ENCODE data around the gene NR0B1.

NR0B1 gene, protein sequence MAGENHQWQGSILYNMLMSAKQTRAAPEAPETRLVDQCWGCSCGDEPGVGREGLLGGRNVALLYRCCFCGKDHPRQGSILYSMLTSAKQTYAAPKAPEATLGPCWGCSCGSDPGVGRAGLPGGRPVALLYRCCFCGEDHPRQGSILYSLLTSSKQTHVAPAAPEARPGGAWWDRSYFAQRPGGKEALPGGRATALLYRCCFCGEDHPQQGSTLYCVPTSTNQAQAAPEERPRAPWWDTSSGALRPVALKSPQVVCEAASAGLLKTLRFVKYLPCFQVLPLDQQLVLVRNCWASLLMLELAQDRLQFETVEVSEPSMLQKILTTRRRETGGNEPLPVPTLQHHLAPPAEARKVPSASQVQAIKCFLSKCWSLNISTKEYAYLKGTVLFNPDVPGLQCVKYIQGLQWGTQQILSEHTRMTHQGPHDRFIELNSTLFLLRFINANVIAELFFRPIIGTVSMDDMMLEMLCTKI

GRCh38 chrX:30309139-30309571 lies at the start of gene NR0B1:
Gene NR0B1, minus strand, starts transcription at chrX:30309390. Its CDS starts 27 bp downstream, at chrX:30309363.
- no peaks in the 10 kb centered on the region for H3K4me1 ChIP-seq
- H3K27me3 ChIP-seq (ENCODE audit: low read depth), result no peaks in the 10 kb centered on the region
- in situ Hi-C loops (cut with MboI; ENCODE audit: low sequenced_read_pairs), result no loop called here
- no peak for DNase-seq (ENCODE audit: low spot score in 2 of 2)
- no peak within 1 kb of the TSS for H3K4me3 ChIP-seq
- H3K9me3 ChIP-seq, result no peaks in the 10 kb centered on the region
- no peaks in the 10 kb centered on the region for H3K36me3 ChIP-seq (replicated peaks)

- no peak overlapping the region for H3K4me3 ChIP-seq
- in situ Hi-C loops (cut with MboI; ENCODE audit: low sequenced_read_pairs), result no loop called here
- H3K36me3 ChIP-seq (replicated peaks), result no peaks in the 10 kb centered on the region
- no peaks in the 10 kb centered on the region for H3K27me3 ChIP-seq (ENCODE audit: low read depth)
- 0 out of 2 replicates have a peak, but pooled peaks cover 3% of the 10 kb centered on the region for H3K9me3 ChIP-seq
- no peaks in the 10 kb centered on the region for H3K4me1 ChIP-seq
- DNase-seq (ENCODE audit: low spot score in 2 of 2), result no peak
Observed at GRCh38 chrX:30349946-30350345, 40.8 kb upstream of the NR0B1 start.

- H3K4me3 ChIP-seq, result no peak overlapping the region
- H3K9me3 ChIP-seq, result no peaks in the 10 kb centered on the region
- in situ Hi-C loops (cut with MboI; ENCODE audit: low sequenced_read_pairs), result no loop called here
- H3K36me3 ChIP-seq (replicated peaks), result no peaks in the 10 kb centered on the region
- DNase-seq (ENCODE audit: low spot score in 2 of 2), result peak in 1 of 2 experiments; percentile 23
- H3K27me3 ChIP-seq (ENCODE audit: low read depth), result no peaks in the 10 kb centered on the region
- no peaks in the 10 kb centered on the region for H3K4me1 ChIP-seq
Observed at GRCh38 chrX:30343206-30343605, 34.0 kb upstream of the NR0B1 start.

DNA sequence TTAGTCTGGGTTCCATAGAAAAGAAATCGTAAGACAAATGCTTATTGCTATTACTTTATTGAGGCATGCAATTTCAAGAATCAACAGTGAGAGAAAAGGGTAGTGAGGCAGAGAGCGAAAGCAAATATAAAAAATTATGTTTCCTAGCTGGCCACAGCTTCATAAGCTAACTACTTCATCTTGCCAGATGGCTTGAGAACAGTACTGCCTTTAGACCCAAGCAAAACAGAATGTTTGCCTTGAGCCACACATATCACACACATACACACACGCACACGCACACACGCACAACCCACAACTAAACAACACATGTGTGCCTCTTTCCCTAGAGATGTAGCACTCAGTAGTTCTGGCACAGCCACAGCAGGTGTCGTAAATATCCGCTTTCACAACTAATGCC lies 31.6 kb upstream of the NR0B1 start:
- in situ Hi-C loops (cut with MboI; ENCODE audit: low sequenced_read_pairs), result no loop called here
- Histone ChIP-seq H3K36me3 (replicated peaks) (no peaks in the 10 kb centered on the region), H3K4me3 (no peak overlapping the region), H3K9me3 (no peaks in the 10 kb centered on the region), H3K4me1 (no peaks in the 10 kb centered on the region), H3K27me3 (ENCODE audit: low read depth) (peaks cover 2% of the 10 kb centered on the region; the same call in 1 of the 2 replicates)
- DNase-seq (ENCODE audit: low spot score in 2 of 2), result no peak

DNA sequence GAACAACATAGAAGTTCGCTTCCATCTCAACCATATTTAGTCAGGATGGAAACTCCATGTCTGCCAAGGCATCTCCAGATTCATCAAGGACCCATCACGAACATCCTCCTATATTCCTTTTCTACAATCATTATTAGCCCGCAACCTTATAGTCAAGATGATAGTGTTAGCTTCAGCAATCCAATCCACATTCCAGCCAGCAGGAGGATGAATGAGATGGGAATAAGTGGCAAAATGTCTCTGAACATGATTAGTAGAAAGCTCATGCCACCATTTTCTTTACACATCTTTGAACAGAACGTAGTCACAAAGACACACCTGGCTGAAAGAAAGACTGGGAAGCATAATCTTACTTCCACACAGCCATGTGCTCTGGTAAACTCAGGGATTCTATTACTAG lies 18.6 kb upstream of the NR0B1 start:
- Histone ChIP-seq H3K4me3 (no peak overlapping the region), H3K27me3 (ENCODE audit: low read depth) (0 out of 2 replicates have a peak, but pooled peaks cover 3% of the 10 kb centered on the region), H3K9me3 (no peaks in the 10 kb centered on the region), H3K36me3 (replicated peaks) (no peaks in the 10 kb centered on the region), H3K4me1 (no peaks in the 10 kb centered on the region)
- DNase-seq (ENCODE audit: low spot score in 2 of 2), result no peak
- in situ Hi-C loops (cut with MboI; ENCODE audit: low sequenced_read_pairs), result no loop called here

- Histone ChIP-seq H3K4me1 (no peaks in the 10 kb centered on the region), H3K4me3 (no peak overlapping the region), H3K9me3 (no peaks in the 10 kb centered on the region), H3K36me3 (replicated peaks) (no peaks in the 10 kb centered on the region), H3K27me3 (ENCODE audit: low read depth) (no peaks in the 10 kb centered on the region)
- DNase-seq (ENCODE audit: low spot score in 2 of 2), result no peak
- in situ Hi-C loops (cut with MboI; ENCODE audit: low sequenced_read_pairs), result no loop called here
Observed at GRCh38 chrX:30317308-30317707, 8.1 kb upstream of the NR0B1 start.

- no peak overlapping the region for H3K4me3 ChIP-seq
- in situ Hi-C loops (cut with MboI; ENCODE audit: low sequenced_read_pairs), result no loop called here
- H3K27me3 ChIP-seq (ENCODE audit: low read depth), result no peaks in the 10 kb centered on the region
- H3K4me1 ChIP-seq, result no peaks in the 10 kb centered on the region
- no peak for DNase-seq (ENCODE audit: low spot score in 2 of 2)
- no peaks in the 10 kb centered on the region for H3K9me3 ChIP-seq
- no peaks in the 10 kb centered on the region for H3K36me3 ChIP-seq (replicated peaks)
Observed at GRCh38 chrX:30313322-30313721, 4.1 kb upstream of the NR0B1 start.

DNA sequence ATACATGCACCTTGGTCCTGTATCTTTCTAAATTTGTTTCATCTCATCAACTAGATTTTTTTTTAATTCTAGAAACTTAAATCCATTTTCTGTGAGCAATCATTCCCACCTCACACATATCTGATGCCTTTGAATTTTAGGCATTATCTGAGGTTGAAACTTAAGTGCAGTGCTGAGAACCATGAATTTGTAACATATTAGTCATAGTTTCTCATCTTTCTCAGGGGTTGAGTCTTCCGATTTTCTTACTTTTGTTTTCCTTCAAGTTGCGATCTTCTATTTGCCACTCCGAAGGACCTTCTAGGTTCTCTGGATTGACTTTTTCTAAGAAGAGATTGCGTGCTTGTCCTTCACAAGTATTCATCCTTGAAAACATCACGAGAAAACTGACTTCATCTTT lies 3.7 kb upstream of the NR0B1 start:
- Histone ChIP-seq H3K27me3 (ENCODE audit: low read depth) (no peaks in the 10 kb centered on the region), H3K4me3 (no peak overlapping the region), H3K36me3 (replicated peaks) (no peaks in the 10 kb centered on the region), H3K4me1 (no peaks in the 10 kb centered on the region), H3K9me3 (no peaks in the 10 kb centered on the region)
- in situ Hi-C loops (cut with MboI; ENCODE audit: low sequenced_read_pairs), result no loop called here
- DNase-seq (ENCODE audit: low spot score in 2 of 2), result no peak

DNA sequence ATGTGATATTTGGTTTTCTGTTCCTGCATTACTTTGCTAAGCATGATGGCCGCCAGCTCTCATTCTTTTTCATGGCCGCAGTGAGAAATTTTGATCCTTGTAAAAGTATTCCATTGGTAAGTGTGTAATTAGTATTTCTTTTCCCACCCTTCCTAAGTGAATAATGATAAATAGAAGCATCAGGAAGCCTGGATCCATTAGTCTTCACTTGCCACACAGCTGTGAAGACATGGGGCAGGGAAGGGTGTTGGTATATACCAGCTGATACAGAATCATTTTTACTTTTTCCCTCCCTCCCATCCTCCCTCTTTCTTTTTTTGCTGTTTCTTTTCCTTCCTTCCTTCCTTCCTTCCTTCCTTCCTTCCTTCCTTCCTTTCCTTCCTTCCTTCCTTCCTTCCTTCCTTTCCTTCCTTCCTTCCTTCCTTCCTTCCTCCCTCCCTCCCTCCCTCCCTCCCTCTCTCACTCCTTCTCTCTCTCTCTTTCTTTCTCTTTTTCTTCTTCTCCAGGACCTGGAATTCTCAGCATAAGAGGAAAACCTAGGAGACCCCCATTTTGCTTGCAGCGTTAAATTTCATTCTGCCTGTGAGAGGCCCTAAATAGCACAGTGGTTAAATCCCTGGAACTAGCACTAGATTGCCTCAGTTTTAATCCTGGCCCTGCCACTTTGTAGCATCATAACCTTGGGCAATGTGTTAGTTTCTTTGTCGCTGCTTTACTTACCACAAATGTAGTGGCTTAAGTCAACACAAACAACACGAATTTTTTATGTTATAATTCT lies 1.4 kb upstream of the NR0B1 start:
- Histone ChIP-seq H3K9me3 (no peaks in the 10 kb centered on the region), H3K27me3 (ENCODE audit: low read depth) (no peaks in the 10 kb centered on the region), H3K4me3 (no peak overlapping the region), H3K36me3 (replicated peaks) (no peaks in the 10 kb centered on the region), H3K4me1 (no peaks in the 10 kb centered on the region)
- in situ Hi-C loops (cut with MboI; ENCODE audit: low sequenced_read_pairs), result no loop called here
- no peak for DNase-seq (ENCODE audit: low spot score in 2 of 2)

- H3K36me3 ChIP-seq (replicated peaks), result no peaks in the 10 kb centered on the region
- DNase-seq (ENCODE audit: low spot score in 2 of 2), result peak in 1 of 2 experiments; percentile 59
- no peak overlapping the region for H3K4me3 ChIP-seq
- in situ Hi-C loops (cut with MboI; ENCODE audit: low sequenced_read_pairs), result no loop called here
- H3K4me1 ChIP-seq, result no peaks in the 10 kb centered on the region
- no peaks in the 10 kb centered on the region for H3K27me3 ChIP-seq (ENCODE audit: low read depth)
- H3K9me3 ChIP-seq, result no peaks in the 10 kb centered on the region
Observed at GRCh38 chrX:30308263-30309138, 689 bp downstream of the NR0B1 start.

DNA sequence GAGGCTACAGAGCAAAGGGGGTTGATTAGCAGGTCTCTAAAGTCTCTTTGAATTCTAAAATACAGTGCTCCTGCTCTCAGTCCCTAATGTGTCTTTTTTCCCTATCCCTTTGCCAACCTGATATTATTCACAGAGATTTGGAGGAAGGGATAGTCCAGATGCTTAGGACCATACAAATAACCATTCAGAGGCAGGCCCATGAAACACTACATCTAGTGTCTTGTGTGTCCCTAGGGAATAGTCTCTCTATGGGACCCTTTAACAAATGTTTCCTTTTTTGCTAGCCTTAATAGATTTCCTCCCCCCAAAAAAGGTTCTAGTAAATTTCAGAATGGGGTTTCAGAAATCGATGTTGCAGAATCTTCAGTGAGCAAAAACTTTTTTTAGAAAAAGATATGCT lies 1.7 kb downstream of the NR0B1 start:
- Histone ChIP-seq H3K27me3 (ENCODE audit: low read depth) (no peaks in the 10 kb centered on the region), H3K9me3 (no peaks in the 10 kb centered on the region), H3K36me3 (replicated peaks) (no peaks in the 10 kb centered on the region), H3K4me1 (no peaks in the 10 kb centered on the region), H3K4me3 (no peak overlapping the region)
- in situ Hi-C loops (cut with MboI; ENCODE audit: low sequenced_read_pairs), result no loop called here
- DNase-seq (ENCODE audit: low spot score in 2 of 2), result no peak

GRCh38 chrX:30304866-30305265 lies 4.3 kb downstream of the NR0B1 start:
- H3K36me3 ChIP-seq (replicated peaks), result no peaks in the 10 kb centered on the region
- H3K27me3 ChIP-seq (ENCODE audit: low read depth), result no peaks in the 10 kb centered on the region
- H3K9me3 ChIP-seq, result no peaks in the 10 kb centered on the region
- no peaks in the 10 kb centered on the region; the same call in 1 of the 2 replicates for H3K4me1 ChIP-seq
- DNase-seq (ENCODE audit: low spot score in 2 of 2), result no peak
- in situ Hi-C loops (cut with MboI; ENCODE audit: low sequenced_read_pairs), result no loop called here
- no peak overlapping the region for H3K4me3 ChIP-seq

- no peak for DNase-seq (ENCODE audit: low spot score in 2 of 2)
- Histone ChIP-seq H3K36me3 (replicated peaks) (no peaks in the 10 kb centered on the region), H3K4me3 (no peak overlapping the region), H3K27me3 (ENCODE audit: low read depth) (no peaks in the 10 kb centered on the region), H3K4me1 (no peaks in the 10 kb centered on the region; the same call in 1 of the 2 replicates), H3K9me3 (no peaks in the 10 kb centered on the region)
- in situ Hi-C loops (cut with MboI; ENCODE audit: low sequenced_read_pairs), result no loop called here
Observed at GRCh38 chrX:30302956-30303355, 6.2 kb downstream of the NR0B1 start.

Data from HAP-1 (cell line).